Fibroblast of skin of scalp (primary cell): Measurements from ENCODE around the gene DONSON. TPM values are rescaled to one million over a fixed set of nuclear protein-coding genes. Genes with fewer than 3 reads are reported as not detected.
"Not testable (repeated sequence)": the region's sequence is repeated elsewhere in the genome, so short reads cannot be mapped to it uniquely, and the experiment has no call there.

Experiments used
- DNase-seq: peaks from one replicate; pipeline ENCODE4 v3.0.0-alpha.2; 2013
- polyA plus RNA-seq, 2 experiments: library from polyadenylated mRNA; unstranded; fragments of 120-200 nt; gene quantifications; one replicate each; pipeline ENCODE4 v1.2.1, GENCODE V29; 2013; ENCODE audit not compliant: insufficient read length in 2 of 2

Gene DONSON
- 22.9 TPM for polyA plus RNA-seq (2013, experiment 1 of 2; ENCODE audit: insufficient read length)
- 28.4 TPM for polyA plus RNA-seq (2013, experiment 2 of 2; ENCODE audit: insufficient read length)

GRCh38 chr21:33588485-33589335 lies at the start of gene DONSON:
TSS of gene DONSON (minus strand) at chr21:33588684. CDS start at chr21:33588641, 43 bp downstream.
- peak; percentile 85 for DNase-seq

- DNase-seq = no peak
Measured at GRCh38 chr21:33634254-33634653, 45.8 kb upstream of the DONSON start.

- peak; percentile 12 for DNase-seq
Measured at GRCh38 chr21:33626151-33626550, 37.7 kb upstream of the DONSON start.

GRCh38 chr21:33622253-33622652 lies 33.8 kb upstream of the DONSON start:
- DNase-seq = no peak

GRCh38 chr21:33619726-33620125 lies 31.2 kb upstream of the DONSON start:
- DNase-seq = no peak

- DNase-seq = no peak
Measured at GRCh38 chr21:33618407-33618806, 29.9 kb upstream of the DONSON start.

- not testable (repeated sequence) for DNase-seq
Measured at GRCh38 chr21:33617565-33617964, 29.1 kb upstream of the DONSON start.

GRCh38 chr21:33611006-33611744 lies 22.7 kb upstream of the DONSON start:
- DNase-seq = no peak

GRCh38 chr21:33608559-33608958 lies 20.1 kb upstream of the DONSON start:
- DNase-seq = peak; percentile 2

- no peak for DNase-seq
Measured at GRCh38 chr21:33598051-33598450, 9.6 kb upstream of the DONSON start.

GRCh38 chr21:33587792-33588484 lies 546 bp downstream of the DONSON start:
- peak; percentile 34 for DNase-seq

- no peak for DNase-seq
Measured at GRCh38 chr21:33586927-33587326, 1.6 kb downstream of the DONSON start.

- no peak for DNase-seq
Measured at GRCh38 chr21:33584455-33584854, 4.0 kb downstream of the DONSON start.

GRCh38 chr21:33578959-33579542 lies 9.4 kb downstream of the DONSON start:
- DNase-seq = no peak

GRCh38 chr21:33578214-33578613 lies 10.3 kb downstream of the DONSON start:
- DNase-seq = peak; percentile 46

GRCh38 chr21:33576741-33577141 lies 11.7 kb downstream of the DONSON start:
- DNase-seq = not testable (repeated sequence)

- DNase-seq = no peak
Measured at GRCh38 chr21:33572350-33572749, 16.1 kb downstream of the DONSON start.

GRCh38 chr21:33569991-33570390 lies 18.5 kb downstream of the DONSON start:
- DNase-seq = no peak

GRCh38 chr21:33568448-33568847 lies 20.0 kb downstream of the DONSON start:
- DNase-seq = no peak

- DNase-seq = no peak
Measured at GRCh38 chr21:33567914-33568313, 20.6 kb downstream of the DONSON start.

GRCh38 chr21:33566514-33566913 lies 22.0 kb downstream of the DONSON start:
- DNase-seq = no peak

- no peak for DNase-seq
Measured at GRCh38 chr21:33562389-33562788, 26.1 kb downstream of the DONSON start.

- no peak for DNase-seq
Measured at GRCh38 chr21:33561373-33561772, 27.1 kb downstream of the DONSON start.
